Endothelial cell of umbilical vein (primary cell): ENCODE measurements around the gene RPL11. TPM values are rescaled to one million over a fixed set of nuclear protein-coding genes. Genes with fewer than 3 reads are reported as not detected.

Experiments
- BruUV-seq: library from RNA; stranded (reverse); fragments of 400-500 nt; replicated peaks from 2 replicates; lab custom pipeline; 2021; lab: Mats Ljungman, UMichigan
- CTCF ChIA-PET: fragments of 300-600, 350-600 bp; sonication (Branson Sonifier 250); formaldehyde crosslinking; loops from one replicate; lab custom pipeline; 2021; ENCODE audit warnings: antibody characterized with exemption, inconsistent platforms; lab: Charles Lee
- POLR2A ChIA-PET: fragments of 300-600, 350-600 bp; sonication (Branson Sonifier 250); formaldehyde crosslinking; loops from one replicate; lab custom pipeline; 2021; ENCODE audit warnings: antibody characterized with exemption, inconsistent platforms; lab: Charles Lee
- DNase-seq: peaks from one replicate; pipeline ENCODE4 v3.0.0-alpha.2; 2011; ENCODE audit warnings: low read depth, low spot score
- FAIRE-seq: peaks from 2 replicates; lab custom pipeline; 2011; peaks lifted over from hg19 to GRCh38; lab: Jason Lieb, UNC
- H2AFZ ChIP-seq: 2 replicates; pipeline ENCODE4 v1.6.0; 2012; ENCODE audit warnings: low read depth, low read length, control low read depth, inconsistent platforms
- H3K27ac ChIP-seq: 2 replicates; pipeline ENCODE4 v1.5.1; 2011; ENCODE audit warnings: low read depth, mild to moderate bottlenecking, control low read depth, low read length, moderate library complexity; ENCODE audit not compliant: insufficient read depth
- H3K27me3 ChIP-seq, 2 experiments: 2 replicates each; pipeline versions ENCODE4 v1.6.0 to v1.6.1; 2011; ENCODE audit warnings: low read length in 2 of 2, mixed read lengths in 1 of 2; ENCODE audit not compliant: control insufficient read depth in 2 of 2, insufficient read depth in 2 of 2
- H3K36me3 ChIP-seq, 2 experiments: 2 replicates in 1 of 2; 3 replicates in 1 of 2; pipeline ENCODE4 v1.5.1; 2011; ENCODE audit warnings: low read length in 2 of 2, mild to moderate bottlenecking in 1 of 2, moderate library complexity in 1 of 2; ENCODE audit not compliant: control insufficient read depth in 2 of 2, insufficient read depth in 2 of 2; ENCODE audit errors: extremely low read depth in 1 of 2
- H3K4me1 ChIP-seq: 3 replicates; pipeline ENCODE4 v1.5.1; 2011; ENCODE audit warnings: mild to moderate bottlenecking, low read length; ENCODE audit not compliant: control insufficient read depth, insufficient read depth; ENCODE audit errors: extremely low read depth
- H3K4me2 ChIP-seq: 2 replicates; pipeline ENCODE4 v1.6.1; 2011; ENCODE audit warnings: low read length, control low read depth, mixed read lengths; ENCODE audit not compliant: insufficient read depth
- H3K4me3 ChIP-seq, 3 experiments: fragments of 200-600 bp in 1 of 3; sonication (generic), shearing (Covaris generic) in 1 of 3; replicated peaks in 1 of 3; 2 replicates each; pipeline ENCODE4 v1.5.1; 2011 to 2016; ENCODE audit warnings: control low read depth in 3 of 3, low read length in 3 of 3, mild to moderate bottlenecking in 2 of 3, inconsistent platforms in 1 of 3, low read depth in 1 of 3, moderate library complexity in 1 of 3; ENCODE audit not compliant: insufficient read depth in 1 of 3
- H3K79me2 ChIP-seq: 2 replicates; pipeline ENCODE4 v1.6.0; 2012; ENCODE audit warnings: low read length, inconsistent platforms; ENCODE audit not compliant: control insufficient read depth, insufficient read depth
- H3K9ac ChIP-seq: replicated peaks from 2 replicates; pipeline ENCODE3; 2011; ENCODE audit warnings: low read length, control low read depth; ENCODE audit not compliant: insufficient read depth; ENCODE audit errors: extremely low read depth
- H3K9me1 ChIP-seq: replicated peaks from 3 replicates; pipeline ENCODE4 v1.6.0; 2011; ENCODE audit warnings: mild to moderate bottlenecking, low read length; ENCODE audit not compliant: control insufficient read depth, insufficient read depth; ENCODE audit errors: extremely low read depth
- H3K9me3 ChIP-seq: replicated peaks from 2 replicates; pipeline ENCODE4 v1.5.1; 2012; ENCODE audit warnings: low read length, inconsistent platforms; ENCODE audit not compliant: control insufficient read depth, insufficient read depth
- H4K20me1 ChIP-seq: replicated peaks from 2 replicates; pipeline ENCODE3; 2011; ENCODE audit warnings: mild to moderate bottlenecking, low read length; ENCODE audit not compliant: control insufficient read depth, insufficient read depth; ENCODE audit errors: extremely low read depth
- CTCF ChIP-seq, 2 donors: IDR thresholded peaks; 1 replicate in 1 of 2; 2 replicates in 1 of 2; pipeline ENCODE4 v1.5.1; 2011; ENCODE audit warnings: low read length in 2 of 2, mild to moderate bottlenecking in 2 of 2, moderate library complexity in 2 of 2, control low read depth in 1 of 2, inconsistent platforms in 1 of 2, low read depth in 1 of 2; ENCODE audit not compliant: insufficient read depth in 1 of 2; ENCODE audit errors: extremely low read depth in 1 of 2
- GATA2 ChIP-seq: IDR thresholded peaks from 2 replicates; pipeline ENCODE4 v1.7.0; 2011; ENCODE audit warnings: low read depth, mild to moderate bottlenecking, moderate library complexity, mixed read lengths, low read length; ENCODE audit not compliant: insufficient read length, insufficient read depth
- JUN ChIP-seq: IDR thresholded peaks from 2 replicates; pipeline ENCODE4 v1.6.1; 2011; ENCODE audit warnings: borderline replicate concordance, low read depth; ENCODE audit not compliant: insufficient read length, insufficient read depth
- POLR2AphosphoS5 ChIP-seq: IDR thresholded peaks from 2 replicates; pipeline ENCODE4 v1.6.1; 2012; ENCODE audit warnings: low read depth, mild to moderate bottlenecking, control low read depth, low read length, moderate library complexity; ENCODE audit not compliant: insufficient read depth
- dilution Hi-C: fragments of 300-500 bp; cut with MboI; formaldehyde crosslinking; loops from one replicate; pipeline ENCODE4 v1.15.0; 2019; ENCODE audit warnings: low sequenced_read_pairs; ENCODE audit not compliant: extremely low pct_ligation_motif_present
- intact Hi-C: fragments of 100-400 bp; cut with micrococcal nuclease; formaldehyde crosslinking; loops from one replicate; pipeline ENCODE4 v1.10.0; 2022
- polyA plus RNA-seq, 4 experiments: library from polyadenylated mRNA; depleted of rRNA in 3 of 4; stranded (reverse) in 3 of 4; unstranded in 1 of 4; fragments of >200 nt; gene quantifications; 2 replicates each; pipeline versions ENCODE4 v1.2.1 to v1.2.3, GENCODE V29; 2011 to 2012; ENCODE audit warnings: missing spikeins in 1 of 4
- total RNA-seq: library from RNA; stranded (reverse); gene quantifications from 2 replicates; pipeline ENCODE4 v1.2.3, GENCODE V29; 2021
- TF ChIP-seq, protein P1 (sequence below): IDR thresholded peaks from 2 replicates; pipeline ENCODE4 v1.6.1; 2011; ENCODE audit not compliant: insufficient read depth, insufficient read length

RPL11 gene
- total and polyA plus RNA-seq, 2 donors (not counting 3 experiments of a cell fraction or from before 2014, with no cell fraction given), result 861 to 1,084 TPM

DNA sequence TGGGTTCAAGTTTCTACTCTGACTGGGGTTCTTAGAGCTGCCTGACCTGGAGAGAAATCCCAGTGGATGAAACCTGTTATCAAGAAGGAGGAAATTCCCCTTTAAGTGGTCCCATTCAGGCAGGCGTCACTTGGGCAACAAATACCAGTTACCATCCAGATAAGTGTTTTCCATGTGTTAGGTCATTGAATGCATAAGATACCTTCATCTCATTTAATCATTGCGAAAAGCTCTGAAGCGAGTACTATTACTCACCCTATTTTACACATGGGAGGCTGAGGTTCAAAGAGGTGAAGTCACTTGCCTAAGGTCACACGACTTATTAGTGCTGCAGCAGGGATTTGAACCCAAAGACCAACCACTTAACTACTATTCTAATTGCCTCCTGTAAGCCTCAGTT lies 45.5 kb upstream of the RPL11 start:
- dilution Hi-C loops, result no loop called here

More for the DNA sequence above, 45.5 kb upstream of the RPL11 start:
- POLR2A ChIA-PET, result no interaction called here
- Histone ChIP-seq H3K4me3 (no peak overlapping the region), H3K27ac (no peak overlapping the region), H4K20me1 (no peaks in the 10 kb centered on the region), H3K36me3 (no peaks in the 10 kb centered on the region), H3K79me2 (no peaks in the 10 kb centered on the region), H3K9me1 (no peaks in the 10 kb centered on the region), H2AFZ (no peak overlapping the region), H3K9ac (no peak overlapping the region), H3K9me3 (no peaks in the 10 kb centered on the region), H3K4me2 (no peak overlapping the region), H3K4me1 (no peaks in the 10 kb centered on the region), H3K27me3 (peaks cover 10 to 15% of the 10 kb centered on the region in 2 experiments)
- BruUV-seq, result no TSS peak
- no peak for FAIRE-seq
- intact Hi-C loops, result no loop called here
- CTCF ChIA-PET, result interaction anchor here (1.4 to 1.5 kb wide), 2 partner anchors 9 to 11 kb away, joined by 4 to 6 read pairs; no protein-coding TSS in a partner anchor
- TF ChIP-seq JUN (no peak), CTCF (IDR thresholded peaks at IDR 0.05; ENCODE audit: extremely low read depth in 1 of 2, insufficient read depth in 1 of 2, low read depth in 1 of 2, low read length in 2 of 2) (no peak), GATA2 (no peak), POLR2AphosphoS5 (no peak)
- TF ChIP-seq, protein P1, sequence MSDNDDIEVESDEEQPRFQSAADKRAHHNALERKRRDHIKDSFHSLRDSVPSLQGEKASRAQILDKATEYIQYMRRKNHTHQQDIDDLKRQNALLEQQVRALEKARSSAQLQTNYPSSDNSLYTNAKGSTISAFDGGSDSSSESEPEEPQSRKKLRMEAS, result no peak
- DNase-seq, result no peak
